HK-2 (cell line): ENCODE results near the gene KLHDC8A.
A peak's percentile ranks its signal among the peaks of the same experiment; 100 is the strongest.

Experiments used
- DNase-seq: peaks from one replicate; pipeline ENCODE4 v3.0.0-alpha.2; 2018; ENCODE audit not compliant: unreplicated experiment

Gene KLHDC8A

DNA sequence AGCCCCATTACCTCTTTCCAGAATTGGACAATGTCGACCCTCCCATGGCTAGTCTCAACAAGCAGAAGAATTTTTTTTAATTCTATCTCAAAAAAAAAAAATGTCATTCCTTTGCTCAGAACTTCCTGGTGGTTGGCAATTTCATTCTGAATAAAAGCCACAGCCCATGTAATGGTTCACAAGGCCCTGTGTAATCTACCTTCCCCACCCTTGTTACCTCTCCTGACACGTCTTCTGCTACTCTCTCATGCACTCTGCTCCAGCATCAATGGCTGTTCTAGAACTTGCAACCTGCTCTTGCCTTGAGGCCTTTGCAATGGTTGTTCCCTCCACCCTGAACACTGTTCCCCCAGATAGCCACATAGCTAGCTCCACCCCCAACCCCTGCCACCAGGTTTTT lies 60.6 kb downstream of the KLHDC8A start:
- DNase-seq: no peak

GRCh38 chr1:205294934-205295333 lies 61.8 kb downstream of the KLHDC8A start:
- DNase-seq: no peak

- DNase-seq: peak; percentile 92
Measured at GRCh38 chr1:205294175-205294917, 62.4 kb downstream of the KLHDC8A start.

DNA sequence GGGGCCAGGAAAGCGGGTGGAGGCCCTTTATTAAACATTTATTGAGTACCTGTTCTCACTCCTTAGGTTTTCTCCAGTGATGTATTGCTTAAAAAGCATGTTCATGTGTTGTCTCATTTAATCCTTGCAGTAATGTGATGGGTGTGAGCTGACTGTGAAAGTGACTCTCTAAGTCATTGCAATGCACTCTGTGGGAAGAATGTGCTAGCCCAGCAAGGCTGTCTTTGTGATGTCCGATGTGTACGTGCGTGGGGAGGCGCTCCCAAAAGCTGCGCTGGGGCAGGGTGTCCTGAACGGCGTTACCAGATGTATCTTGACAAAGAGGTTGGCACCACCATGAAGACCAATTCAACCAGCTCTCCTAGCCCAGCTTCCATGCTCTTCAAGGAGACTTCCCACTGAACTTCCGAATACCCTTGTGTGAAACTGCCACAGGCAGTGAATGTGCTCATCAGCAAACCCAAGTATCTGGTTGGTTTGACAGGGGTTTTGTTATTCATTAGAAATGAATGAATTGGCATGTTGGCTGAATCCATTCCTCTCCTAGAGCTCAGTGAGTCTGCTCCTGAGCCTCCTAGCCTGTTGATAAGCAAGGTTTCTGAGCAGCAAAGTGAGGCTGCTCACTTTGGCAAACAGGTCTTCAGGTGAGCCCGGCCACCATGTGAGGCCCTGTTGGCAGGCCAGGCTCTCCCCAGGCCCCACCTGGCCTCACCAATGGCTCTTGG lies 63.2 kb downstream of the KLHDC8A start:
- DNase-seq: no peak

- no peak for DNase-seq
Measured at GRCh38 chr1:205291596-205291995, 65.1 kb downstream of the KLHDC8A start.

DNA sequence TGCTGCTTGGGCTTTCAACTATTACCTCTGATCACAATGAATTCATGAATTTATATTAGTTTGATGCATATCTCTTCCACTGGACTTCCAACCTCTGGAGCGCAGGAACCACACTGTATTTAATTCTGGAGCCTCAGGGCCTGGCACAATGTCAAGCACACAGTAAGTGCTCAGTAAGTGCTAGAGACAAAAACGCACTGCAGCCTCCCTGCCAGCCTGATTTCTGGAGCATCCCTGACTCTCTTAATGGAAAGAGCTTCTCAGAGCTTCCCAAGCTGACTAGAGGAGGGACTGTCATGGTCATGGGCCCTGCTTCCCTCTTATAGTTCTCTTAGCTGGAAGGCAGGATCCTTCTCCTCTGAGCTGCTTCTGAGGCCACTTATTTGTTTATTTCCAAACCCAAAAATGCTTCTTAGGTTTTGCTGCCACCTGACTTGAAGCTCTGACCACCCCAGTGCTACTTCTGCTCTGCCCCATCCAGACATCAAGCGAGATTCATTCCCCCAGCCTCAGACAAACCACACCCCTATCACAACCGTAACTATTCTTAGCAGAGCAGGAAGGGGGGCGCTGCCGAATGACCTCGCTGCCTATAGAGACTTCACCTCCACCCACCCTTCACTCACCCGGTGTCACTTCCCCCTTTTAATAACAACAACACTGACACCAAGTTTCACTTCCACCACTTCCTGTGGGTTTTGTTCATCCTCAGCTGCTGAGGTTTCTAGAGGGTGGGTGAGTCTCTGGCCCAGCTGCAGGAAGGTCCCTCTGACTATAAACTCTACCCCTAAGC lies 68.8 kb downstream of the KLHDC8A start:
- peak; percentile 60 for DNase-seq

GRCh38 chr1:205287076-205287475 lies 69.6 kb downstream of the KLHDC8A start:
- DNase-seq: no peak

- peak; percentile 63 for DNase-seq
Measured at GRCh38 chr1:205286335-205286950, 70.3 kb downstream of the KLHDC8A start.
